HEK293T (cell line): Measurements from ENCODE around the gene URGCP.

ENCODE experiments used
- ARNT ChIP-seq: fragments of 450-650 bp; IDR thresholded peaks from 2 replicates; pipeline ENCODE4 v1.6.1; 2017; ENCODE audit warnings: mild to moderate bottlenecking
- ELF4 ChIP-seq: fragments of 450-650 bp; IDR thresholded peaks from 2 replicates; pipeline ENCODE4 v1.6.1; 2017; ENCODE audit warnings: antibody characterized with exemption
- FOXA1 ChIP-seq: fragments of 450-650 bp; IDR thresholded peaks from 2 replicates; pipeline ENCODE4 v1.6.1; 2016; ENCODE audit warnings: mild to moderate bottlenecking
- FOXK2 ChIP-seq: fragments of 450-650 bp; IDR thresholded peaks from 2 replicates; pipeline ENCODE4 v1.6.1; 2016; ENCODE audit warnings: mild to moderate bottlenecking
- FOXM1 ChIP-seq: fragments of 450-650 bp; IDR thresholded peaks from 2 replicates; pipeline ENCODE4 v1.6.1; 2017; ENCODE audit warnings: mild to moderate bottlenecking, borderline replicate concordance
- L3MBTL2 ChIP-seq: fragments of 450-650 bp; conservative IDR thresholded peaks from 2 replicates; pipeline ENCODE4 v1.6.1; 2016; ENCODE audit warnings: mild to moderate bottlenecking
- NFRKB ChIP-seq: fragments of 450-650 bp; IDR thresholded peaks from 2 replicates; pipeline ENCODE4 v1.6.1; 2016; ENCODE audit warnings: mild to moderate bottlenecking, moderate library complexity
- SP1 ChIP-seq: fragments of 450-650 bp; IDR thresholded peaks from 2 replicates; pipeline ENCODE4 v1.6.1; 2017
- SUZ12 ChIP-seq: fragments of 450-650 bp; IDR thresholded peaks from 2 replicates; pipeline ENCODE4 v1.6.1; 2016; ENCODE audit warnings: mild to moderate bottlenecking
- TARDBP ChIP-seq: fragments of 450-650 bp; IDR thresholded peaks from 2 replicates; pipeline ENCODE4 v1.6.1; 2016
- TF ChIP-seq, protein P1 (sequence below): fragments of 450-650 bp; IDR thresholded peaks from 2 replicates; pipeline ENCODE4 v1.6.1; 2016

DNA sequence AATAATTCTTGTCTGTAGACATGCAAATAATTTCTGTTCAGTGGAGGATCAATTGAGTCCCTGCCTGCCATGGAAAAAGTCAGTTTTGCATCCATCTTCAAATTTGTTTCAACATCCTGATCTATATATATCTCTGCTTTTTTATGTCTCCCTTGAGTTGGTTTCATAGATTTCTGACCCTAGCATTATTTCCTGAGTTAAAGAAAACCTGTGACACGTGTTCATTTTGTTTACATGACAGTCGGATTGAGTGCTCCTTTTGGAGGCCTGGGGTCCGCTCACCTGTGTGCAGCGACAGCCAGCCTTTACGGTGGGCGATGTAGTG, 37.8 kb downstream of the URGCP start:
- TF ChIP-seq TARDBP (no peak), ELF4 (no peak), SUZ12 (no peak), SP1 (no peak), FOXM1 (no peak), FOXA1 (no peak), L3MBTL2 (no peak), NFRKB (no peak), FOXK2 (no peak), ARNT (no peak)
- TF ChIP-seq, protein P1, sequence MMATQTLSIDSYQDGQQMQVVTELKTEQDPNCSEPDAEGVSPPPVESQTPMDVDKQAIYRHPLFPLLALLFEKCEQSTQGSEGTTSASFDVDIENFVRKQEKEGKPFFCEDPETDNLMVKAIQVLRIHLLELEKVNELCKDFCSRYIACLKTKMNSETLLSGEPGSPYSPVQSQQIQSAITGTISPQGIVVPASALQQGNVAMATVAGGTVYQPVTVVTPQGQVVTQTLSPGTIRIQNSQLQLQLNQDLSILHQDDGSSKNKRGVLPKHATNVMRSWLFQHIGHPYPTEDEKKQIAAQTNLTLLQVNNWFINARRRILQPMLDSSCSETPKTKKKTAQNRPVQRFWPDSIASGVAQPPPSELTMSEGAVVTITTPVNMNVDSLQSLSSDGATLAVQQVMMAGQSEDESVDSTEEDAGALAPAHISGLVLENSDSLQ, result no peak
